HepG2 (cell line): Measurements from ENCODE around the gene GNG2.

ENCODE experiments used
- CHD4 ChIP-seq: fragments of 200-600 bp; sonication (generic); IDR thresholded peaks from 2 replicates; pipeline ENCODE4 v1.7.0; 2017; ENCODE audit warnings: mild to moderate bottlenecking, low read length, borderline replicate concordance
- EED ChIP-seq: sonication (generic); formaldehyde crosslinking; IDR thresholded peaks from 2 replicates; pipeline ENCODE4 v1.5.0; 2020; ENCODE audit warnings: mild to moderate bottlenecking, missing genetic modification reagents
- KDM1A ChIP-seq: IDR thresholded peaks from 2 replicates; pipeline ENCODE4 v1.6.1; 2016; ENCODE audit warnings: missing compliant biosample characterization
- NKX3-1 ChIP-seq: sonication (generic); formaldehyde crosslinking; IDR thresholded peaks from 2 replicates; pipeline ENCODE4 v1.5.0; 2020; ENCODE audit warnings: missing genetic modification reagents
- SMARCC2 ChIP-seq: fragments of 450-650 bp; IDR thresholded peaks from 2 replicates; pipeline ENCODE4 v1.6.1; 2017; ENCODE audit warnings: antibody characterized with exemption, mild to moderate bottlenecking
- ZSCAN29 ChIP-seq: sonication (generic); formaldehyde crosslinking; conservative IDR thresholded peaks from 2 replicates; pipeline ENCODE4 v1.4.0; 2020; ENCODE audit warnings: mild to moderate bottlenecking, missing genetic modification reagents
- TF ChIP-seq, protein P1 (sequence below): sonication (generic); formaldehyde crosslinking; IDR thresholded peaks from 2 replicates; pipeline ENCODE4 v1.5.1; 2020; ENCODE audit warnings: missing genetic modification reagents, mild to moderate bottlenecking, borderline replicate concordance
- TF ChIP-seq, protein P2 (sequence below): sonication (generic); formaldehyde crosslinking; IDR thresholded peaks from 2 replicates; pipeline ENCODE4 v1.5.0; 2020; ENCODE audit warnings: mild to moderate bottlenecking, missing genetic modification reagents, moderate library complexity
- TF ChIP-seq, protein P3 (sequence below): sonication (generic); formaldehyde crosslinking; IDR thresholded peaks from 2 replicates; pipeline ENCODE4 v1.8.1; 2023; ENCODE audit warnings: mild to moderate bottlenecking, missing genetic modification reagents, borderline replicate concordance

DNA sequence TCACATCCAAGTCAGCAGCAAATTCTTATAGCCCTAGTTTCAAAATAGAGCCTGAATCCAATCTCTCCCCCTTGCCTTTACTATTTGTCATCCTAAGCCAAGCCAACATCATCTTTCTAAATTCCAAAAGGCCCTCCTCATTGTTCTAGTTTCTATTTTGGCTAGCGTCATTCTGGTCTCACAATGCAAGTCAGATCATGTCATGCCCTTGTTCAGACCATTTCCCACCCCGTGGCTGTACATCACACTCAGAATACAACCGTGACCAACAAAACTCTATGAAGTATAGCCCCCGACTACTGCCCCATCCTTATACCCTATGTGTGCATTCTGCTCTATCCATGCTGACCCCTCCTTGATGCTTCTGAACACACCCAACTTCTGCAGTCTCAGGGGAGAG lies 12.3 kb upstream of the GNG2 start:
- TF ChIP-seq EED (no peak), ZSCAN29 (CRISPR knock-in tag) (no peak), CHD4 (no peak), NKX3-1 (CRISPR knock-in tag) (no peak), KDM1A (no peak), SMARCC2 (no peak)
- TF ChIP-seq, protein P1, sequence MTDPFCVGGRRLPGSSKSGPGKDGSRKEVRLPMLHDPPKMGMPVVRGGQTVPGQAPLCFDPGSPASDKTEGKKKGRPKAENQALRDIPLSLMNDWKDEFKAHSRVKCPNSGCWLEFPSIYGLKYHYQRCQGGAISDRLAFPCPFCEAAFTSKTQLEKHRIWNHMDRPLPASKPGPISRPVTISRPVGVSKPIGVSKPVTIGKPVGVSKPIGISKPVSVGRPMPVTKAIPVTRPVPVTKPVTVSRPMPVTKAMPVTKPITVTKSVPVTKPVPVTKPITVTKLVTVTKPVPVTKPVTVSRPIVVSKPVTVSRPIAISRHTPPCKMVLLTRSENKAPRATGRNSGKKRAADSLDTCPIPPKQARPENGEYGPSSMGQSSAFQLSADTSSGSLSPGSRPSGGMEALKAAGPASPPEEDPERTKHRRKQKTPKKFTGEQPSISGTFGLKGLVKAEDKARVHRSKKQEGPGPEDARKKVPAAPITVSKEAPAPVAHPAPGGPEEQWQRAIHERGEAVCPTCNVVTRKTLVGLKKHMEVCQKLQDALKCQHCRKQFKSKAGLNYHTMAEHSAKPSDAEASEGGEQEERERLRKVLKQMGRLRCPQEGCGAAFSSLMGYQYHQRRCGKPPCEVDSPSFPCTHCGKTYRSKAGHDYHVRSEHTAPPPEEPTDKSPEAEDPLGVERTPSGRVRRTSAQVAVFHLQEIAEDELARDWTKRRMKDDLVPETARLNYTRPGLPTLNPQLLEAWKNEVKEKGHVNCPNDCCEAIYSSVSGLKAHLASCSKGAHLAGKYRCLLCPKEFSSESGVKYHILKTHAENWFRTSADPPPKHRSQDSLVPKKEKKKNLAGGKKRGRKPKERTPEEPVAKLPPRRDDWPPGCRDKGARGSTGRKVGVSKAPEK (CRISPR knock-in tag), result no peak
- TF ChIP-seq, protein P2, sequence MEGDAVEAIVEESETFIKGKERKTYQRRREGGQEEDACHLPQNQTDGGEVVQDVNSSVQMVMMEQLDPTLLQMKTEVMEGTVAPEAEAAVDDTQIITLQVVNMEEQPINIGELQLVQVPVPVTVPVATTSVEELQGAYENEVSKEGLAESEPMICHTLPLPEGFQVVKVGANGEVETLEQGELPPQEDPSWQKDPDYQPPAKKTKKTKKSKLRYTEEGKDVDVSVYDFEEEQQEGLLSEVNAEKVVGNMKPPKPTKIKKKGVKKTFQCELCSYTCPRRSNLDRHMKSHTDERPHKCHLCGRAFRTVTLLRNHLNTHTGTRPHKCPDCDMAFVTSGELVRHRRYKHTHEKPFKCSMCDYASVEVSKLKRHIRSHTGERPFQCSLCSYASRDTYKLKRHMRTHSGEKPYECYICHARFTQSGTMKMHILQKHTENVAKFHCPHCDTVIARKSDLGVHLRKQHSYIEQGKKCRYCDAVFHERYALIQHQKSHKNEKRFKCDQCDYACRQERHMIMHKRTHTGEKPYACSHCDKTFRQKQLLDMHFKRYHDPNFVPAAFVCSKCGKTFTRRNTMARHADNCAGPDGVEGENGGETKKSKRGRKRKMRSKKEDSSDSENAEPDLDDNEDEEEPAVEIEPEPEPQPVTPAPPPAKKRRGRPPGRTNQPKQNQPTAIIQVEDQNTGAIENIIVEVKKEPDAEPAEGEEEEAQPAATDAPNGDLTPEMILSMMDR (CRISPR knock-in tag), result no peak
- TF ChIP-seq, protein P3, sequence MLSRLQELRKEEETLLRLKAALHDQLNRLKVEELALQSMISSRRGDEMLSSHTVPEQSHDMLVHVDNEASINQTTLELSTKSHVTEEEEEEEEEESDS (CRISPR knock-in tag), result no peak
